Bronchial epithelial cell (primary cell): ENCODE data around the gene MFSD11. TPM values are rescaled to one million over a fixed set of nuclear protein-coding genes. Genes with fewer than 3 reads are reported as not detected.
"Not testable (repeated sequence)": the region's sequence is repeated elsewhere in the genome, so short reads cannot be mapped to it uniquely, and the experiment has no call there.

ENCODE experiments used
- DNase-seq: peaks from one replicate; pipeline ENCODE4 v3.0.0-alpha.2; 2010; ENCODE audit warnings: low read depth
- FAIRE-seq: peaks from 2 replicates; lab custom pipeline; 2011; peaks lifted over from hg19 to GRCh38; lab: Jason Lieb, UNC
- H3K27me3 ChIP-seq: 2 replicates; pipeline ENCODE4 v1.5.1; 2011; ENCODE audit warnings: low read length; ENCODE audit not compliant: control insufficient read depth, insufficient read depth
- H3K36me3 ChIP-seq: 2 replicates; pipeline ENCODE4 v1.5.1; 2011; ENCODE audit warnings: low read length; ENCODE audit not compliant: control insufficient read depth, insufficient read depth
- H3K4me3 ChIP-seq: 2 replicates; pipeline ENCODE4 v1.5.1; 2011; ENCODE audit warnings: mild to moderate bottlenecking, low read depth, low read length, control low read depth
- CTCF ChIP-seq: IDR thresholded peaks from 2 replicates; pipeline ENCODE4 v1.5.1; 2011; ENCODE audit warnings: mild to moderate bottlenecking, moderate library complexity, low read length, control low read depth, inconsistent platforms; ENCODE audit not compliant: insufficient read depth, severe bottlenecking
- total RNA-seq: library from RNA; depleted of rRNA; stranded (reverse); fragments of >200 nt; gene quantifications from 2 replicates; pipeline ENCODE4 v1.2.1, GENCODE V29; 2014

MFSD11 gene
- total RNA-seq, 1 donor from 2014 or later, result 17.1 TPM

GRCh38 chr17:76801706-76802105 lies 63.8 kb downstream of the MFSD11 start:
- TF ChIP-seq CTCF, result no peak
- FAIRE-seq, result no peak
- no peak overlapping the region for H3K4me3 ChIP-seq
- H3K36me3 ChIP-seq, result no peaks in the 10 kb centered on the region
- H3K27me3 ChIP-seq, result no peaks in the 10 kb centered on the region
- no peak for DNase-seq

GRCh38 chr17:76805319-76805718 lies 67.4 kb downstream of the MFSD11 start:
- H3K27me3 ChIP-seq, result no peaks in the 10 kb centered on the region
- no peak for TF ChIP-seq CTCF
- no peaks in the 10 kb centered on the region for H3K36me3 ChIP-seq
- DNase-seq (no peak), FAIRE-seq (no peak)
- no peak overlapping the region for H3K4me3 ChIP-seq

- not testable (repeated sequence) for H3K36me3 ChIP-seq, DNase-seq, H3K27me3 ChIP-seq, FAIRE-seq, H3K4me3 ChIP-seq
Measured at GRCh38 chr17:76806151-76806550, 68.2 kb downstream of the MFSD11 start.

- DNase-seq, FAIRE-seq: not testable (repeated sequence)
Measured at GRCh38 chr17:76806767-76807166, 68.8 kb downstream of the MFSD11 start.

GRCh38 chr17:76808326-76808725 lies 70.4 kb downstream of the MFSD11 start:
- FAIRE-seq (no peak), DNase-seq (no peak)
- no peak for TF ChIP-seq CTCF

More at GRCh38 chr17:76806767-76807166, 68.8 kb downstream of the MFSD11 start:
- H3K27me3 ChIP-seq, H3K36me3 ChIP-seq, H3K4me3 ChIP-seq: not testable (repeated sequence)

GRCh38 chr17:76810956-76811355 lies 73.0 kb downstream of the MFSD11 start:
- no peak overlapping the region for H3K4me3 ChIP-seq
- H3K36me3 ChIP-seq, result no peaks in the 10 kb centered on the region
- FAIRE-seq (no peak), DNase-seq (no peak)
- TF ChIP-seq CTCF, result no peak
- H3K27me3 ChIP-seq, result no peaks in the 10 kb centered on the region

More at GRCh38 chr17:76808326-76808725, 70.4 kb downstream of the MFSD11 start:
- H3K36me3 ChIP-seq, result no peaks in the 10 kb centered on the region
- no peak overlapping the region for H3K4me3 ChIP-seq
- no peaks in the 10 kb centered on the region for H3K27me3 ChIP-seq

- FAIRE-seq (no peak), DNase-seq (no peak)
Measured at GRCh38 chr17:76811834-76812233, 73.9 kb downstream of the MFSD11 start.

More at GRCh38 chr17:76811834-76812233, 73.9 kb downstream of the MFSD11 start:
- Histone ChIP-seq H3K36me3 (no peaks in the 10 kb centered on the region), H3K4me3 (no peak overlapping the region), H3K27me3 (peaks cover 1% of the 10 kb centered on the region)
- no peak for TF ChIP-seq CTCF
